Kidney (tissue), 14 donors: ENCODE results near the gene PRKD1. TPM values are rescaled to one million over a fixed set of nuclear protein-coding genes. Genes with fewer than 3 reads are reported as not detected.
A peak's percentile ranks its signal among the peaks of the same experiment; 100 is the strongest.

Experiments
- DNase-seq, 5 donors: peaks; one replicate each; pipeline ENCODE4 v3.0.0-alpha.2; 2013 to 2020
- FAIRE-seq: peaks from 2 replicates; lab custom pipeline; 2012; peaks lifted over from hg19 to GRCh38; lab: Jason Lieb, UNC
- H3K27ac ChIP-seq, 2 donors: one replicate each; pipeline ENCODE4 v1.7.0; 2013; ENCODE audit warnings: low read depth in 2 of 2, low read length in 2 of 2, inconsistent platforms in 1 of 2
- H3K27me3 ChIP-seq: one replicate; pipeline ENCODE4 v1.7.1; 2013; ENCODE audit warnings: low read length, inconsistent platforms; ENCODE audit not compliant: control insufficient read depth, insufficient read depth
- H3K36me3 ChIP-seq, 3 donors: one replicate each; pipeline versions ENCODE4 v1.7.0 to v1.7.1; 2013; ENCODE audit warnings: low read length in 3 of 3, control low read depth in 1 of 3, inconsistent platforms in 1 of 3; ENCODE audit not compliant: insufficient read depth in 3 of 3, control insufficient read depth in 2 of 3
- H3K4me1 ChIP-seq, 3 donors: one replicate each; pipeline versions ENCODE4 v1.7.0 to v1.7.1; 2013; ENCODE audit warnings: low read length in 3 of 3, inconsistent platforms in 1 of 3, low read depth in 1 of 3; ENCODE audit not compliant: control insufficient read depth in 2 of 3, insufficient read depth in 2 of 3
- H3K4me3 ChIP-seq, 3 donors: one replicate each; pipeline versions ENCODE4 v1.7.0 to v1.8.1; 2013; ENCODE audit warnings: low read length in 3 of 3, control low read depth in 1 of 3, inconsistent platforms in 1 of 3
- H3K9ac ChIP-seq, 3 donors: one replicate each; pipeline versions ENCODE4 v1.7.0 to v1.7.1; 2013; ENCODE audit warnings: low read length in 3 of 3, control low read depth in 1 of 3, inconsistent platforms in 1 of 3
- H3K9me3 ChIP-seq, 3 donors: one replicate each; pipeline versions ENCODE4 v1.7.0 to v1.7.1; 2013; ENCODE audit warnings: low read length in 3 of 3, control low read depth in 1 of 3, inconsistent platforms in 1 of 3; ENCODE audit not compliant: control insufficient read depth in 2 of 3, insufficient read depth in 1 of 3
- intact Hi-C: fragments of 100-400 bp; cut with DNase I; formaldehyde crosslinking; loops from one replicate; pipeline ENCODE4 v1.11.1; 2022
- polyA plus RNA-seq: library from polyadenylated mRNA; stranded (reverse); fragments of 350-450 nt; fragmentation: Illumina TruSeq; extraction: RNeasy Lipid Tissue Mini Kit (QIAGEN cat#74804); gene quantifications from one replicate; pipeline ENCODE4 v1.2.3, GENCODE V29; 2014; ENCODE audit warnings: low read depth, low replicate concordance; ENCODE audit not compliant: insufficient read depth
- total RNA-seq: library from RNA; stranded (reverse); fragmentation: NEBNext Ultra II Directional; extraction: Animal tissue kit (Norgen Biotek cat#: 25700); gene quantifications from one replicate; pipeline ENCODE4 v1.2.1, GENCODE V29; 2021
- TF ChIP-seq, protein P1 (sequence below): IDR thresholded peaks from 3 replicates; pipeline ENCODE4 v1.5.1; 2012; ENCODE audit warnings: mild to moderate bottlenecking, moderate library complexity, borderline replicate concordance; ENCODE audit not compliant: insufficient read depth; ENCODE audit errors: extremely low read depth
- donor health status: control.
- donor health status: control.
- donor health status: control.
- donor health status: control.
- donor health status: control.
- donor health status: DM: yes; HTN: yes; CAD: no.
- donor health status: Normal renal cell carcinoma (clear cell type).

The PRKD1 gene
- total and polyA plus RNA-seq, 2 donors from 2014 or later = 14.0 to 45.1 TPM

DNA sequence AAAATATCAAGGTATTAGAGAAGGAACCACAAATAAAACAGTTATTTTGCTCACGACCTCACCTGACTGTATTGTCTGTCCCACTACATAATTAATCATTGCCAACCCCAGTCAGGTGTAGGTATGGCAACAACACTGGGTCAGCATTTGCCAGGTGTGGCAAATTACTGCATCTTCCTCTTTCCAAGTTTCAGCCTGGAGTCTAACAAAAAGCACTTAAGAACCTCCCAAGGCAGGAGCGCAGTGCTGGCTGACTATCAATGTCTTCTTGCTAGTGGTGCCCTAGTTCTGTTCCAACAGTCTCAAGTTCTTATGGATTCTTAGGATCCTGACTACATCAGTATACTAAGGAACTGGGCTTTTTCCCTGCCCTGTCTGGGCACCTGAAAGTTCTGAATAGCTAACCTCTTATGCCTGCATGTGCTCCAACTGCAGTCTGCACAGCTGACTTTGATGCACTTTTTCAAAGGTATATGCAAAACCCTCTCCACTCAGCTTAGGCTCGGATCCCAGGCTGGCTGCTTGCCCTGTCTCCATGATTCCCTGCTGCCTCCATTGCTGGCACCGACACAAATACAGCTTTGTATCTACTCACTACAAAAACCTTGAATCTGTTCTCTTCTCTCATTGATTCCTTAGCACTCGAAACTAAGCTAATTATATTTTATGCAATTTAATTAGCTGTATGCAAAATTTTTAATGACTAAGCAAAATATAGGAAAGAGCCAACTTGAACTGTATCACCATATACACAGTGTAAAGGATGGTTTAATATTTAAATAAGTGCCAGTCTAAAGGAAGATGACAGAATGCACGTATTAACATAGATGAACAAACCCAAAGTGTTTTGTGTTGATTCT is 113.3 kb downstream of the PRKD1 start:
- TF ChIP-seq, protein P1, sequence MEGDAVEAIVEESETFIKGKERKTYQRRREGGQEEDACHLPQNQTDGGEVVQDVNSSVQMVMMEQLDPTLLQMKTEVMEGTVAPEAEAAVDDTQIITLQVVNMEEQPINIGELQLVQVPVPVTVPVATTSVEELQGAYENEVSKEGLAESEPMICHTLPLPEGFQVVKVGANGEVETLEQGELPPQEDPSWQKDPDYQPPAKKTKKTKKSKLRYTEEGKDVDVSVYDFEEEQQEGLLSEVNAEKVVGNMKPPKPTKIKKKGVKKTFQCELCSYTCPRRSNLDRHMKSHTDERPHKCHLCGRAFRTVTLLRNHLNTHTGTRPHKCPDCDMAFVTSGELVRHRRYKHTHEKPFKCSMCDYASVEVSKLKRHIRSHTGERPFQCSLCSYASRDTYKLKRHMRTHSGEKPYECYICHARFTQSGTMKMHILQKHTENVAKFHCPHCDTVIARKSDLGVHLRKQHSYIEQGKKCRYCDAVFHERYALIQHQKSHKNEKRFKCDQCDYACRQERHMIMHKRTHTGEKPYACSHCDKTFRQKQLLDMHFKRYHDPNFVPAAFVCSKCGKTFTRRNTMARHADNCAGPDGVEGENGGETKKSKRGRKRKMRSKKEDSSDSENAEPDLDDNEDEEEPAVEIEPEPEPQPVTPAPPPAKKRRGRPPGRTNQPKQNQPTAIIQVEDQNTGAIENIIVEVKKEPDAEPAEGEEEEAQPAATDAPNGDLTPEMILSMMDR = no peak
- no peaks in the 10 kb centered on the region for H3K36me3 ChIP-seq
- H3K4me1 ChIP-seq = no peaks in the 10 kb centered on the region
- intact Hi-C loops = no loop called here
- no peak for FAIRE-seq
- H3K4me3 ChIP-seq = no peak overlapping the region
- H3K9ac ChIP-seq = no peak overlapping the region
- no peak for DNase-seq
- H3K9me3 ChIP-seq = no peaks in the 10 kb centered on the region
- no peak overlapping the region for H3K27ac ChIP-seq
- H3K27me3 ChIP-seq = no peaks in the 10 kb centered on the region

DNA sequence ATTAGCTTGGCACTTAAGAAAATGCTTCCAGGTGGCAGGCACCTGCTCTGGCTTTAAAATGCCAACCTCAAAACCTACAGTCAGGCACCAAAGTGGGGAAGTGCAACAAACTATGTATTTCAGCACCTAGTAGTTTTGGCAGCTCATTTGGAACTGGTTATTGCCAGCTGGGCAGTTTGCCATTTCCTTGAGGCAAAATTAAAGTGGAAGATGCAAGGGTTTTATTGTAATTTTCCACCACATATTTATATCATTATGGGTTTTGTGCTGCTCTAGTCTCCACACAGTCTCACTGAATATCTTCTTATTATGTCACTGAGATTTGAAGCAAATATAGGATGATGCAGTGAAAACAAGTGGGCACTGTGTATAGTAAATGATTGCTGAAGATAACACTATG is 117.0 kb downstream of the PRKD1 start:
- TF ChIP-seq, protein P1 = no peak
- DNase-seq (peak in 1 of 5 donors; percentile 11), FAIRE-seq (no peak)
- no peak overlapping the region for H3K4me3 ChIP-seq
- intact Hi-C loops = no loop called here
- H3K27me3 ChIP-seq = no peaks in the 10 kb centered on the region
- H3K4me1 ChIP-seq = no peaks in the 10 kb centered on the region
- H3K36me3 ChIP-seq = no peaks in the 10 kb centered on the region
- H3K9me3 ChIP-seq = no peaks in the 10 kb centered on the region
- no peak overlapping the region for H3K27ac ChIP-seq
- no peak overlapping the region for H3K9ac ChIP-seq

DNA sequence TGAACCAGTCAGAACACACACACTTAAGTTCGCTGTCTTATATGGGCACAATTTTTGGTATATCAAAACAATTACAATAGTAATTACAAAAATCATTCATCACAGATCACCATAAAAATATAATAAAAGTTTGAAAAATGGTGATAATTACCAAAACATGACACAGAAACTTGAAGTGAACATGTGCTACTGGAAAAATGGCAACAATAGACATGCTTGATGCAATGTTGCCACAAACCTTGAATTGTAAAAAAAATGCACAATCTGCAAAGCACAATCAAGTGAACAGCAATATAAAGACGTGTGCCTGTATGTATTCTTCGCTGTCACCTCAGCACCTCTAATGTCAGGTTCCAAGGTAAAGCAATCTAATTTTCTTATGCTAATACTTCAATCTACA is 117.6 kb downstream of the PRKD1 start:
- FAIRE-seq = no peak
- intact Hi-C loops = no loop called here
- Histone ChIP-seq H3K27me3 (no peaks in the 10 kb centered on the region), H3K36me3 (no peaks in the 10 kb centered on the region), H3K4me3 (no peak overlapping the region), H3K4me1 (peaks cover 0 to 2% (median 0%) of the 10 kb centered on the region in 3 donors), H3K9me3 (no peaks in the 10 kb centered on the region), H3K9ac (no peak overlapping the region), H3K27ac (no peak overlapping the region)
- TF ChIP-seq, protein P1 = no peak
- DNase-seq = no peak
